NCI-H146 treated with DMSO at 0.1 percent for 48 hours (cell line): Measurements from ENCODE around the gene IL7R.
"Not testable (repeated sequence)": the region's sequence is repeated elsewhere in the genome, so short reads cannot be mapped to it uniquely, and the experiment has no call there.

ENCODE experiments used
- DNase-seq: peaks from one replicate; lab custom pipeline; 2025; ENCODE audit not compliant: unreplicated experiment; lab: John Stamatoyannopoulos, UW

IL7R gene

GRCh38 chr5:35838370-35839042 is 18.2 kb upstream of the IL7R start:
- DNase-seq: no peak

GRCh38 chr5:35842856-35843255 is 13.8 kb upstream of the IL7R start:
- no peak for DNase-seq

GRCh38 chr5:35845508-35845907 is 11.2 kb upstream of the IL7R start:
- DNase-seq: not testable (repeated sequence)

- DNase-seq: no peak
These were observed 9.2 kb upstream of the IL7R start for GRCh38 chr5:35847491-35847890.

- no peak for DNase-seq
These were observed 8.7 kb upstream of the IL7R start for GRCh38 chr5:35847961-35848360.

- DNase-seq: no peak
These were observed 6.8 kb upstream of the IL7R start for GRCh38 chr5:35849860-35850259.

- no peak for DNase-seq
These were observed 5.6 kb upstream of the IL7R start for GRCh38 chr5:35850967-35851680.

- no peak for DNase-seq
These were observed 4.5 kb upstream of the IL7R start for GRCh38 chr5:35852084-35852734.

- DNase-seq: no peak
These were observed 3.9 kb upstream of the IL7R start for GRCh38 chr5:35852773-35853172.

- DNase-seq: no peak
These were observed 3.1 kb upstream of the IL7R start for GRCh38 chr5:35853631-35854030.

GRCh38 chr5:35854248-35854647 is 2.4 kb upstream of the IL7R start:
- no peak for DNase-seq

- DNase-seq: no peak
These were observed 1.5 kb upstream of the IL7R start for GRCh38 chr5:35855187-35855586.

- DNase-seq: not testable (repeated sequence)
These were observed 416 bp upstream of the IL7R start for GRCh38 chr5:35856186-35856764.

- no peak for DNase-seq
These were observed 1.0 kb downstream of the IL7R start for GRCh38 chr5:35857606-35858205.

GRCh38 chr5:35859101-35859661 is 2.5 kb downstream of the IL7R start:
- peak; percentile 26 for DNase-seq

GRCh38 chr5:35860686-35861085 is 4.0 kb downstream of the IL7R start:
- DNase-seq: no peak

- DNase-seq: no peak
These were observed 5.0 kb downstream of the IL7R start for GRCh38 chr5:35861718-35862117.

- DNase-seq: no peak
These were observed 5.4 kb downstream of the IL7R start for GRCh38 chr5:35862126-35862525.

GRCh38 chr5:35863159-35863558 is 6.5 kb downstream of the IL7R start:
- no peak for DNase-seq

- DNase-seq: no peak
These were observed 11.3 kb downstream of the IL7R start for GRCh38 chr5:35867998-35868397.

- DNase-seq: no peak
These were observed 13.1 kb downstream of the IL7R start for GRCh38 chr5:35869685-35870277.
